ENCODE data around the gene RHOT2. TPM values are rescaled to one million over a fixed set of nuclear protein-coding genes. Genes with fewer than 3 reads are reported as not detected.

RHOT2 gene
- total and polyA plus RNA-seq, 2 of the 8 experiments (the other 6 are each of a cell fraction or from before 2014, with no cell fraction given): 149 to 194 TPM

GRCh38 chr16:723695-724094 is 55.8 kb downstream of the RHOT2 start:
- Histone ChIP-seq H3K23me2 (ENCODE audit: low read depth, low read length) (peaks cover 26% of the 10 kb centered on the region; the same call in 1 of the 2 replicates), H3K9me3 (ENCODE audit: insufficient read depth in 2 of 2, low read depth in 1 of 2, low read length in 1 of 2) (no peaks in the 10 kb centered on the region; a peak in 1 of 4 replicates), H3K9ac (replicated peaks in 1 of 4; ENCODE audit: extremely low read depth in 1 of 4, low read depth in 3 of 4, low read length in 3 of 4) (no peak overlapping the region), H4K5ac (ENCODE audit: insufficient read length, low read depth, low read length) (no peak overlapping the region), H4K8ac (ENCODE audit: extremely low read depth, insufficient read depth, low read length) (no peak overlapping the region), H2BK5ac (ENCODE audit: low read depth, low read length) (no peak overlapping the region), H4K20me1 (replicated peaks in 1 of 2; ENCODE audit: control insufficient read depth in 1 of 2, insufficient read depth in 2 of 2, low read length in 2 of 2) (peaks cover 4 to 19% of the 10 kb centered on the region in 2 experiments), H3K14ac (ENCODE audit: insufficient read length) (no peak overlapping the region), H3K36me3 (ENCODE audit: control insufficient read depth in 2 of 4, insufficient read depth in 4 of 4, low read length in 3 of 4) (peaks cover 0 to 6% (median 0%) of the 10 kb centered on the region in 4 experiments; a peak in 1 of 8 replicates), H3K4me1 (replicated peaks in 1 of 4; ENCODE audit: control insufficient read depth in 3 of 4, insufficient read depth in 4 of 4, low read length in 3 of 4) (peaks cover 0 to 23% (median 14%) of the 10 kb centered on the region in 4 experiments; a peak in 5 of 7 replicates), H2BK15ac (ENCODE audit: low read length) (no peak overlapping the region), H2AK5ac (ENCODE audit: low read depth, low read length) (no peak overlapping the region), H4K91ac (replicated peaks; ENCODE audit: insufficient read length, low read length) (no peak overlapping the region), H2BK120ac (replicated peaks; ENCODE audit: low read depth, low read length) (no peak overlapping the region), H2AFZ (ENCODE audit: low read length) (no peak overlapping the region), H2BK20ac (ENCODE audit: low read length) (no peak overlapping the region), H3K4me3 (ENCODE audit: extremely low read depth in 1 of 4, insufficient read depth in 2 of 4, low read depth in 3 of 4, low read length in 4 of 4) (no peak overlapping the region), H3K27ac (ENCODE audit: low read depth, low read length) (no peak overlapping the region), H3K23ac (ENCODE audit: insufficient read length) (no peak overlapping the region), H3K4ac (replicated peaks; ENCODE audit: insufficient read length, low read depth, low read length) (no peak overlapping the region), H3K27me3 (replicated peaks in 1 of 4; ENCODE audit: control insufficient read depth in 3 of 4, extremely low read depth in 1 of 4, insufficient read depth in 3 of 4, low read length in 3 of 4) (peaks cover 0 to 22% (median 5%) of the 10 kb centered on the region in 4 experiments; a peak in 4 of 7 replicates), H3K79me1 (ENCODE audit: low read depth, low read length) (no peaks in the 10 kb centered on the region), H3K18ac (ENCODE audit: extremely low read depth, low read length) (no peak overlapping the region), H3K4me2 (ENCODE audit: insufficient read depth in 1 of 2, low read depth in 2 of 2, low read length in 2 of 2) (no peak overlapping the region), H3K56ac (replicated peaks; ENCODE audit: insufficient read length, low read depth, low read length) (no peak overlapping the region), H2BK12ac (ENCODE audit: low read depth, low read length) (no peak overlapping the region), H3K79me2 (ENCODE audit: control insufficient read depth in 1 of 2, insufficient read depth in 2 of 2, low read length in 2 of 2) (no peaks in the 10 kb centered on the region)
- ChIA-PET POLR2A (ENCODE audit: partially characterized antibody) (interaction anchor here (0.7 to 23.0 kb wide), 8 partner anchors 3 to 76 kb away, joined by 3 to 353 read pairs (median 14); partner anchors contain the start of genes ANTKMT, CCDC78, CHTF18 and CIAO3), CTCF (ENCODE audit: partially characterized antibody) (interaction anchor here (32.4 to 35.8 kb wide), 3 partner anchors 7 to 61 kb away, joined by 424 to 977 read pairs (median 977); partner anchors contain the start of genes ANTKMT, CCDC78, CHTF18 and CIAO3)
- 92% methylated on average over 8 of the region's 9 CpGs; no CpG with 5 or more reads in 1 of the 2 experiments for WGBS, 2 experiments (ENCODE audit: extremely low coverage in 1 of 2, insufficient coverage in 1 of 2, insufficient read length in 1 of 2, insufficient replicate concordance in 2 of 2, low coverage in 1 of 2, low lambda C conversion rate in 2 of 2, missing lambda C conversion rate in 1 of 2)
- no peak for DNase-seq (ENCODE audit: low read depth in 1 of 2, low spot score in 2 of 2)
- FAIRE-seq: no peak
- TF ChIP-seq RBBP5 (IDR thresholded peaks at IDR 0.05; ENCODE audit: borderline replicate concordance, low read depth, low read length) (no peak), SAP30 (IDR thresholded peaks at IDR 0.05; ENCODE audit: insufficient read depth, insufficient replicate concordance, low read length) (no peak), SUZ12 (IDR thresholded peaks at IDR 0.05; ENCODE audit: low read length) (no peak), RFX5 (IDR thresholded peaks at IDR 0.05; ENCODE audit: borderline replicate concordance, low read depth, low read length) (no peak), SP4 (IDR thresholded peaks at IDR 0.05; ENCODE audit: low read length) (no peak), RAD21 (IDR thresholded peaks at IDR 0.05 in 1 of 2, conservative IDR thresholded peaks at IDR 0.05 in 1 of 2; ENCODE audit: low read depth in 2 of 2, low read length in 2 of 2) (no peak), RNF2 (IDR thresholded peaks at IDR 0.05; ENCODE audit: borderline replicate concordance, low read depth, low read length, missing control alignments, poor library complexity, severe bottlenecking) (no peak), EP300 (IDR thresholded peaks at IDR 0.05; ENCODE audit: borderline replicate concordance in 1 of 2, low read depth in 2 of 2, low read length in 2 of 2) (no peak), ATF3 (IDR thresholded peaks at IDR 0.05; ENCODE audit: insufficient read depth, low read depth, low read length) (no peak), ASH2L (IDR thresholded peaks at IDR 0.05; ENCODE audit: low read length) (no peak), GABPA (IDR thresholded peaks at IDR 0.05; ENCODE audit: borderline replicate concordance, insufficient read depth, low read length) (no peak)

All from H1 (cell line).